ENCODE data around the gene DNAH6. TPM values are rescaled to one million over a fixed set of nuclear protein-coding genes. Genes with fewer than 3 reads are reported as not detected.
"Not testable (repeated sequence)": the region's sequence is repeated elsewhere in the genome, so short reads cannot be mapped to it uniquely, and the experiment has no call there.

The DNAH6 gene
- total RNA-seq, 6 donors from 2014 or later = 0.37 to 25.0 (median 4.2) TPM

DNA sequence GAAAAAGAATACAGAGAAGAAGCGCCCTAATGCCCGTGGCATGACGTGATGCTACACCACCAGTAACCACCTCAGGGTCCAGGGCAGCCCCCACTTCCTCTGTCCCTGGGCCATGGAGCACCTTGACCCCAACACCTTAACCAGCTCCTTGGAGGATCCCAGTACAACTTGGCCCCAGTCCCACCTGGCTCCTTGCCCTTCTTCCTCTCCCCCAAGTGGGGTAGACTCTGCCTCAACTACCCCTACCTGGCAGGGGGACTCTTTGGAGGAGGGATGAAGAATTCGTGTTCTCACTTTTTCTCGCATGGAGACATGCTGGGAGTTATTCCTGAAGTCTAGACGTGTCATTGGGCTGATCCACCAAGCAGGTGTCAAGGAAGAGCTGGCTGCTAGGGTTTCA is 345.7 kb downstream of the DNAH6 start:
- TF ChIP-seq POLR2AphosphoS5 (IDR thresholded peaks at IDR 0.05) (no peak), EP300 (IDR thresholded peaks at IDR 0.05) (no peak), POLR2A (IDR thresholded peaks at IDR 0.05) (no peak)
- TF ChIP-seq, protein P1, sequence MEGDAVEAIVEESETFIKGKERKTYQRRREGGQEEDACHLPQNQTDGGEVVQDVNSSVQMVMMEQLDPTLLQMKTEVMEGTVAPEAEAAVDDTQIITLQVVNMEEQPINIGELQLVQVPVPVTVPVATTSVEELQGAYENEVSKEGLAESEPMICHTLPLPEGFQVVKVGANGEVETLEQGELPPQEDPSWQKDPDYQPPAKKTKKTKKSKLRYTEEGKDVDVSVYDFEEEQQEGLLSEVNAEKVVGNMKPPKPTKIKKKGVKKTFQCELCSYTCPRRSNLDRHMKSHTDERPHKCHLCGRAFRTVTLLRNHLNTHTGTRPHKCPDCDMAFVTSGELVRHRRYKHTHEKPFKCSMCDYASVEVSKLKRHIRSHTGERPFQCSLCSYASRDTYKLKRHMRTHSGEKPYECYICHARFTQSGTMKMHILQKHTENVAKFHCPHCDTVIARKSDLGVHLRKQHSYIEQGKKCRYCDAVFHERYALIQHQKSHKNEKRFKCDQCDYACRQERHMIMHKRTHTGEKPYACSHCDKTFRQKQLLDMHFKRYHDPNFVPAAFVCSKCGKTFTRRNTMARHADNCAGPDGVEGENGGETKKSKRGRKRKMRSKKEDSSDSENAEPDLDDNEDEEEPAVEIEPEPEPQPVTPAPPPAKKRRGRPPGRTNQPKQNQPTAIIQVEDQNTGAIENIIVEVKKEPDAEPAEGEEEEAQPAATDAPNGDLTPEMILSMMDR (IDR thresholded peaks at IDR 0.05) = no peak
- H3K27me3 ChIP-seq = no peaks in the 10 kb centered on the region
- DNase-seq (no peak), ATAC-seq (ENCODE audit: low FRiP score in 2 of 2) (no peak)
- H3K4me1 ChIP-seq = no peaks in the 10 kb centered on the region
- no peaks in the 10 kb centered on the region for H3K36me3 ChIP-seq
- H3K27ac ChIP-seq = no peak overlapping the region
- no peaks in the 10 kb centered on the region for H3K9me3 ChIP-seq
- 91 to 93% methylated on average over 6 of the region's 6 CpGs for WGBS, 2 donors
- H3K4me3 ChIP-seq = no peak overlapping the region

DNA sequence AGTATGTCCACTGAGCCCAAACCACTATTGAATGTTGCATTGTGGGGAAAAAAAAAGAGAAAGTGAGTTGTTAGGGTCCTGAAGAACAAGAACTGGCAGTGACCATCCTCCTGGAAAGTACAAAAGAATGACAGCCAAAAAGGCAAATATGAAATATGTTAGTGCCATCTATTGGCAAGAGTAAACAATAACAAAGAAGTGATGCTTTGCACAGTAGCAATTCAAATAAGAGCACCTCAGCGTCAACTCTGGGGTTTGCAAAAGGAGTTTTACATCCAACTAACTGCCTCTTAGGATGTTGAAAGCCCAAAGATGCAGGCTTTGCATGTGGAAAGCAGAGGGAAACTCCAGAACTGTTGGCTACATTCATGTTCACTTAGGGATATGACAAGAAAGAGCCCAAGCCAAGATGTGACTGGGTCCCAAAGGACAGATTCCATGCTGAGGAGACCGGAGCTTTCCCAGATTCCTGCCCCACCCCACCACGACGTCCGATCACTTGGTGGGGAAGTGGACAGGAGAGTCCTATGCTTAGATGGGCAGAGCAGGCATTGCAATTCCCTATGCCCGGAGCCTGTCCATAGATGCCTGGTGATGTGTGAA is 349.0 kb downstream of the DNAH6 start:
- Histone ChIP-seq H3K36me3 (no peaks in the 10 kb centered on the region), H3K27ac (no peak overlapping the region), H3K9me3 (no peaks in the 10 kb centered on the region), H3K4me3 (no peak overlapping the region), H3K4me1 (no peaks in the 10 kb centered on the region), H3K27me3 (no peaks in the 10 kb centered on the region)
- DNase-seq (no peak), ATAC-seq (ENCODE audit: low FRiP score in 2 of 2) (peak in 1 of 2 donors; percentile 53)
- TF ChIP-seq, protein P1 (IDR thresholded peaks at IDR 0.05) = peak in 5 of 6 experiments; percentile 24 to 33 (median 26)
- TF ChIP-seq EP300 (IDR thresholded peaks at IDR 0.05) = no peak
- WGBS, 2 donors = 42 to 67% methylated on average over 1 to 6 of the region's 6 CpGs

DNA sequence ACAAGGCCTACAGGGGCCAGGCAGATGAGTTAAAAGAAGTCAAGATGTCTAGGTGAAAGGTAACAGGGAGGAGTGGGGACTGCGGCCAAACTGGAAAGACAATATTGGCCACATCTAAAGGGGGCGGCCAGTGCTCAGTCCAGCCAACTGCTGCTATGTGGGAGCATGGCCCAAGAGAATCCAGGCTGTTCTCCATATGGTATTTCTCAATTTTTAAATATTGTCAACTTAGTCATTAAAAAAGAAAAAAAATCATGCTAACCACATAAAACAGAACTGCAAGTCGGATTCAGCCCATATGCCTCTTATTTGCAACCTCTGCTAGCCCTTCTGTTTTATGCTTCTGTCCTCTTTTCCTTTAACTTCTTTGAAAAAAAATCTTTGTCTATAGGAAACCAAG is 349.8 kb downstream of the DNAH6 start:
- H3K27me3 ChIP-seq = no peaks in the 10 kb centered on the region
- no peaks in the 10 kb centered on the region for H3K4me1 ChIP-seq
- 74 to 83% methylated on average over 3 of the region's 3 CpGs for WGBS, 2 donors
- H3K9me3 ChIP-seq = no peaks in the 10 kb centered on the region
- no peaks in the 10 kb centered on the region for H3K36me3 ChIP-seq
- H3K4me3 ChIP-seq = no peak overlapping the region
- ATAC-seq (ENCODE audit: low FRiP score in 2 of 2) = no peak
- TF ChIP-seq EP300 (IDR thresholded peaks at IDR 0.05) (no peak), POLR2AphosphoS5 (IDR thresholded peaks at IDR 0.05) (no peak), POLR2A (IDR thresholded peaks at IDR 0.05) (no peak)
- TF ChIP-seq, protein P1 (IDR thresholded peaks at IDR 0.05) = no peak
- no peak overlapping the region for H3K27ac ChIP-seq
- DNase-seq = no peak

DNA sequence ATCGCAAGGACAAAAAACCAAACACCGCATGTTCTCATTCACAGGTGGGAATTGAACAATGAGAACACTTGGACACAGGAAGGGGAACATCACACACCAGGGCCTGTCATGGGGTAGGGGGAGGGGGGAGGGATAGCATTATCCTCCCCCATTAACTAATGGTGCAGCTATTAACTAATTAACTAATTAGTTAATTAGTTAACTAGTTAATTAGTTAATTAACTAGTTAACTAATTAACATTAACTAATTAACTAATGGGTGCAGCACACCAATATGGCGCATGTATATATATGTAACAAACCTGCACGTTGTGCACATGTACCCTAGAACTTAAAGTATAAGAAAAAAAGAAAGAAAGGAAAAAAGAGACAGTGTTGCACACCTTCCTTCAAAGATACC is 352.0 kb downstream of the DNAH6 start:
- WGBS, 2 donors = 96 to 99% methylated on average over 4 of the region's 4 CpGs
- H3K4me1 ChIP-seq; DNase-seq; H3K9me3 ChIP-seq; H3K27ac ChIP-seq; H3K27me3 ChIP-seq; ATAC-seq (ENCODE audit: low FRiP score in 2 of 2); H3K36me3 ChIP-seq; H3K4me3 ChIP-seq: not testable (repeated sequence)

Other genes with a start within 250 kb of the DNAH6 start
- 10 to 100 TPM; 25.6 to 80.4 (median 55.3) TPM for gene SUCLG1, start 57.2 kb upstream of the DNAH6 start, total RNA-seq